GM15510 (cell line): ENCODE measurements around the gene P2RY8.

Experiments used
- POLR2A ChIP-seq: IDR thresholded peaks from 3 replicates; pipeline ENCODE4 v1.6.1; 2011; ENCODE audit warnings: borderline replicate concordance; ENCODE audit not compliant: insufficient read length; ENCODE audit errors: extremely low read depth

Gene P2RY8

DNA sequence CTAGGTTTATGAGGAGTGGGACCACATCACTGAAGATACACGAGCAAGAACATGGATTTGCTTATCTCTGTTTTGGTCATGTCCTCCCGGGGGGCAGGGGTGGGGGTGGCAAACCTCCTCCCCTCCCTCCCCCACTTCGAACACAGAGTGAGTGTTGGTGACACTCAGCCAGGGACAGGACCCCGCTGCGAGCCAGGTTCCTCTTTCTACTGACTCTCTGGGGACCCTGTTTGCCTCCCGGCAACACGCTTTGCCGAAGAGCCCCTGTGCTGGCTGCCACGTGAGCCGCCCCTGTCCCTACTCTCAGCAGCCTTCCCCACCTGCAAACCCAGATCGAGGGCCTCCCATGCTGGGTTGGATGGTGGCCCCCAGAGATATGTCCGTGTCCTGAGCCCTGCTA lies 34.7 kb downstream of the P2RY8 start:
- no peak for TF ChIP-seq POLR2A

GRCh38 chrX:1500701-1501624 lies 36.0 kb downstream of the P2RY8 start:
- peak; percentile 23 for TF ChIP-seq POLR2A

DNA sequence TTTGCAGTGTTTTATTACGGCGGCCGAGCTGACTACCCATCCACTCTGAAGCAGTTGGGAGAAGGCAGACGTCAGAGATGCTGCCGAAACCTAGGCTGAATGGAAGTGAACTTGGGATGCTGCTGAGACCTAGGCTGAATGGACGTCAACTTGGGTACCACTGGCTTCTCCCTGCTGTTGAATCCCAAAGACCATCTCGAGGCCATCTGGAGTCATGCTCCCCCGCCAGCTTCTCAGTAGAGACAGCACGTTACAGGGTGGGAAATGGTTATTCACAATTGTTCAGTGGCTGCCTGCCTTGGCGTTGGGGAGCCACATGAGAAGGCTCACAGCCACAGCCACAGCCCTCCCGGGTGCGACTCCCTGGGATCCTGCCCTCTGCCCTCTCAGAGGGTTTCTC lies 40.9 kb downstream of the P2RY8 start:
- TF ChIP-seq POLR2A = no peak

- TF ChIP-seq POLR2A = peak; percentile 39
Observed at GRCh38 chrX:1493877-1494510, 43.0 kb downstream of the P2RY8 start.

- TF ChIP-seq POLR2A = no peak
Observed at GRCh38 chrX:1493412-1493811, 43.6 kb downstream of the P2RY8 start.

- TF ChIP-seq POLR2A = no peak
Observed at GRCh38 chrX:1492421-1493012, 44.5 kb downstream of the P2RY8 start.

GRCh38 chrX:1491851-1492349 lies 45.1 kb downstream of the P2RY8 start:
- TF ChIP-seq POLR2A = peak; percentile 21

- TF ChIP-seq POLR2A = no peak
Observed at GRCh38 chrX:1488745-1489144, 48.2 kb downstream of the P2RY8 start.

GRCh38 chrX:1488141-1488540 lies 48.8 kb downstream of the P2RY8 start:
- TF ChIP-seq POLR2A = no peak

- no peak for TF ChIP-seq POLR2A
Observed at GRCh38 chrX:1487401-1487800, 49.6 kb downstream of the P2RY8 start.

GRCh38 chrX:1486749-1487361 lies 50.1 kb downstream of the P2RY8 start:
- no peak for TF ChIP-seq POLR2A

GRCh38 chrX:1486177-1486576 lies 50.8 kb downstream of the P2RY8 start:
- TF ChIP-seq POLR2A = no peak

GRCh38 chrX:1485033-1485432 lies 52.0 kb downstream of the P2RY8 start:
- TF ChIP-seq POLR2A = no peak

DNA sequence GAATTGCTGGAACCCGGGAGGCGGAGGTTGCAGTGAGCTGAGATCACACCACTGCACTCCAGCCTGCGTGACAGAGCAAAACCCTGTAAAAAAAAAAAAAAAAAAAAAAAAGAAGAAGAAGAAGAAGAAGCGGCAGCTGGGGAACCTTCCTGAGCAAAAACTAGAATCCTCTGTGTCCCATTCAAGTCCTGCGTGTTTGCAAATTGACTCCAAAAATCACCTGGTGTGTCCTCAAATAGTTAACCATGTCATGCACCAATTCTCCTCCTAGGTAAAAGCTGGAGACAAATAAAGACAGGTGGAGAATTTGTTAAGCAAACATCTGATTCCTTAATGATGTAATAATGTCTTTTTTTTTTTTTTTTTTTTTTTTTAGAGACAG lies 52.4 kb downstream of the P2RY8 start:
- TF ChIP-seq POLR2A = no peak
